Measurements from ENCODE around the gene C1orf50. TPM values are rescaled to one million over a fixed set of nuclear protein-coding genes. Genes with fewer than 3 reads are reported as not detected.
A peak's percentile ranks its signal among the peaks of the same experiment; 100 is the strongest.

C1orf50 gene
- total RNA-seq, 1 donor from 2014 or later: 12.0 TPM

DNA sequence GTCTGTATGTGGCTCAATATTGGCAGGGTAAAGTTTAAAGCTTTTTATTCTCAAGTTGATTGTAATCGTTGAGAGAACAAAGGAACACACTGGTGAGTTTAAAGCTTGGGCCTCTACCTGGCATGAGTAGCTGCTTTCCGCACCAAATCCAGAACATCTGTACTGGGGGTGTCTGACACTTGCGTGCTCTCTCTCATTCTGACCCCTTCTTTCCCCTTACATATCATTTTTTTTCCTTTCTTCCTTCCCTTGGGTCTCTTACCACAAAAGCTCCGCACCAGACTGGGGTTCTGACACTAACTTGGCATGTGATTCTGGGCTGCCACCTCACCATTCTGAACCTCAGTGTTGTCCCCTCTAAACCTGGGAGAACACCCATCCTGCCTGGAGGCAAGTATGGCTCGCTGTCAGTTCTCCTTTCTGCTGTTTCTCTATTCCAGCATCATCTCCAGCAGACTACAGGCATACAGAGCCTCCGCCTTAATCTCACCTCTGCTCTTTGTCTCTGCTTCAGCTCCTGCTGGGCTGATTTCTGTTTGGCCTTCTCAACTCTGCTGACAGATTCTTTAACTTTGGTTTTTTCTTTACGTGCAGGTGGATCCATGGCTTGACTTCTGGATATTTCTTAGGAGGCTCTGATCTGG, 49.0 kb downstream of the C1orf50 start:
- H3K36me3 Mint-ChIP-seq (ENCODE audit: insufficient read depth): peaks cover 16% of the 10 kb centered on the region

DNA sequence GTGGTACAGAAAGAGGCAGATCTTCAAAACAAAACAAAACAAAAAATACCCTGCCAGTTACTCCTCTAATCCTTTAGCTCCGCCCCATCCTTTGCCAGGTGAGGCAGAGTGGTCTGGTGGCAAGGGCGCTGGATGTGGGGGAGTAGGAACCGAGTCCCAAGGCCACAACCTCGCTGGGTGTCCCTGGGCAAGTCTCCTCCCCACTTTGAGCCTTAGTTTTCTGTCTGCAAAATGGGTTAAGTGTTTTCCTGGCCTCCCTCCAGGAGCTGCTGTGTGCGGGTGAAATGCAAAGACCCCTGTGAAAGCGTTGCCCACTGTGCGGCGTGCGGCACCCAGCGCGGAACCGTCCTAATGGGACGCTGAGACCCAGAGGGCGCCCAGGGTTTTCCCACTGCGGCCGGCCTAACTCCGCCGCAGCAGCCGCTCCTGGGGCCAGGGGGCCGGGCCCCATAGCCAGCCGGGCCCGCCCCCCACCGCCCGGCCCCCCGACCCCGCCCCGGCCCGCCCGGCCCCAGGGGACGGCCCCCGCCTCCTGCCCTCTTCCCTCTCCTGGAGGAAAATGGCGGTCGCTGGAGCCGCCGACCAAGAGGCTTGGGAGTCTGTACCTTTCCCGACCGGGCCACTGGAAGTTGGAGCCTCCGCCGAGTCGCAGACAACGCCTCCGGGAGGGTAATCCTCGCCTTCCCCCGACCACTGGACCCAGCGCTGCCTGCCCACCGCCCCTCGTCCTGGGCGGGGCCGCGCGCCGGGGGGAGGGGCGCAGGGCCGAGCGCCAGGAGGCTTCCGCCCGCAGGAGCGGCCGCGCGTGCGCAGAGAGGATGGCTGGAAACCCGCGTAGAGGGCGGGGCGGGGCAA, 49.8 kb downstream of the C1orf50 start, which contains the start of the genes ERMAP and SVBP:
Gene ERMAP (plus strand): TSS at position 538 of the 855 bp plus-strand sequence. CDS start 13,327 bp downstream, outside the sequence.
Gene SVBP (minus strand): TSS at position 813 of the 855 bp plus-strand sequence. CDS start 853 bp downstream, outside the sequence.
- TF ChIP-seq, protein P1, sequence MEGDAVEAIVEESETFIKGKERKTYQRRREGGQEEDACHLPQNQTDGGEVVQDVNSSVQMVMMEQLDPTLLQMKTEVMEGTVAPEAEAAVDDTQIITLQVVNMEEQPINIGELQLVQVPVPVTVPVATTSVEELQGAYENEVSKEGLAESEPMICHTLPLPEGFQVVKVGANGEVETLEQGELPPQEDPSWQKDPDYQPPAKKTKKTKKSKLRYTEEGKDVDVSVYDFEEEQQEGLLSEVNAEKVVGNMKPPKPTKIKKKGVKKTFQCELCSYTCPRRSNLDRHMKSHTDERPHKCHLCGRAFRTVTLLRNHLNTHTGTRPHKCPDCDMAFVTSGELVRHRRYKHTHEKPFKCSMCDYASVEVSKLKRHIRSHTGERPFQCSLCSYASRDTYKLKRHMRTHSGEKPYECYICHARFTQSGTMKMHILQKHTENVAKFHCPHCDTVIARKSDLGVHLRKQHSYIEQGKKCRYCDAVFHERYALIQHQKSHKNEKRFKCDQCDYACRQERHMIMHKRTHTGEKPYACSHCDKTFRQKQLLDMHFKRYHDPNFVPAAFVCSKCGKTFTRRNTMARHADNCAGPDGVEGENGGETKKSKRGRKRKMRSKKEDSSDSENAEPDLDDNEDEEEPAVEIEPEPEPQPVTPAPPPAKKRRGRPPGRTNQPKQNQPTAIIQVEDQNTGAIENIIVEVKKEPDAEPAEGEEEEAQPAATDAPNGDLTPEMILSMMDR (IDR thresholded peaks at IDR 0.05; ENCODE audit: unreplicated experiment): no peak
- Mint-ChIP-seq H3K27ac (peak within 1 kb of the TSS; percentile 97), H3K36me3 (ENCODE audit: insufficient read depth) (peaks cover 11% of the 10 kb centered on the region), H3K9me3 (ENCODE audit: low read depth) (no peaks in the 10 kb centered on the region), H3K4me1 (ENCODE audit: low read depth) (peaks cover 9% of the 10 kb centered on the region), H3K4me3 (ENCODE audit: low read depth) (peak within 1 kb of the TSS; percentile 84), H3K27me3 (no peaks in the 10 kb centered on the region)
- peak; percentile 95 for DNase-seq (ENCODE audit: low spot score, unreplicated experiment)

More for the DNA sequence above, 49.0 kb downstream of the C1orf50 start:
- DNase-seq (ENCODE audit: low spot score, unreplicated experiment): no peak
- H3K27ac Mint-ChIP-seq: peak overlapping the region; percentile 97
- TF ChIP-seq, protein P1 (IDR thresholded peaks at IDR 0.05; ENCODE audit: unreplicated experiment): no peak
- H3K9me3 Mint-ChIP-seq (ENCODE audit: low read depth): no peaks in the 10 kb centered on the region
- H3K4me3 Mint-ChIP-seq (ENCODE audit: low read depth): peak overlapping the region; percentile 84
- H3K27me3 Mint-ChIP-seq: no peaks in the 10 kb centered on the region
- peaks cover 9% of the 10 kb centered on the region for H3K4me1 Mint-ChIP-seq (ENCODE audit: low read depth)

DNA sequence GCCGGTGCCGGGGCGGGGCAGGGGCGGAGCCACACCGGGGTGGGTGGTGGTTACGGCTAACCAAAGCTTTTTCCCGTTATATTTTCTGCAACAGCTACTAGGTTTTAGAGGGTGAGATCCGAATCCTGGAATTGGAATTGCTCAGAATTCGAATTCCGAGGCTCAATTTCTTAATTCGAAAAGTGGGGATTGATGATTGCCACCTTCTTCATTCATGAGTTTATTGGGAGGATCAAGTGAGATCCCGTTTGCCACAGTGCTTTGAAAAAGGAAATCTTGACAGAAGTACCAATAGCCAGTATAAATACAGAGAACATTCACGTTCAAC, 50.4 kb downstream of the C1orf50 start:
- peaks cover 9% of the 10 kb centered on the region for H3K4me1 Mint-ChIP-seq (ENCODE audit: low read depth)
- H3K27ac Mint-ChIP-seq: no peak overlapping the region

DNA sequence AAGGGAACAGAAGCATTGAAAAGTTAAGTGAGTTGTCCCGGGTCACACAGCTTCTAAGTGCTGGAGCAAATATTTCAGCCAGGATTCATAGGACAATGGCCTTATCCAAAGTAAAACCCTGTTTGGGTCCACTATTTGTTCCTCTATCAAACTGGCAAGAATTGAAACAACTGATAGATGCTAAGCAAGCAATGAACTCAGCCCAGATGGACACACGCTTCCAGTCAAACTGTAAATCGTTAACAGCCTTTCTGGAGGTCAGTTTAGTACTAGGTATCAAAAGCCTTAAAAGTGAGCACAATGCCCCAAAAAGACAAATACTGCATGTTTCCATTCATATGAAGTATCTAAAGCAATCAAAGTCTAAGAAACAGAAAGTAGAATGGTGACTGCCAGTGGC, 50.9 kb downstream of the C1orf50 start:
- TF ChIP-seq, protein P1 (IDR thresholded peaks at IDR 0.05; ENCODE audit: unreplicated experiment): no peak
- no peak for DNase-seq (ENCODE audit: low spot score, unreplicated experiment)
- Mint-ChIP-seq H3K4me3 (ENCODE audit: low read depth) (peak overlapping the region; percentile 12), H3K27me3 (no peaks in the 10 kb centered on the region), H3K9me3 (ENCODE audit: low read depth) (no peaks in the 10 kb centered on the region), H3K36me3 (ENCODE audit: insufficient read depth) (peaks cover 11% of the 10 kb centered on the region), H3K27ac (no peak overlapping the region), H3K4me1 (ENCODE audit: low read depth) (peaks cover 12% of the 10 kb centered on the region)

More for the DNA sequence above, 50.4 kb downstream of the C1orf50 start:
- Mint-ChIP-seq H3K9me3 (ENCODE audit: low read depth) (no peaks in the 10 kb centered on the region), H3K4me3 (ENCODE audit: low read depth) (peak overlapping the region; percentile 43), H3K27me3 (no peaks in the 10 kb centered on the region), H3K36me3 (ENCODE audit: insufficient read depth) (peaks cover 11% of the 10 kb centered on the region)
- DNase-seq (ENCODE audit: low spot score, unreplicated experiment): no peak
- TF ChIP-seq, protein P1 (IDR thresholded peaks at IDR 0.05; ENCODE audit: unreplicated experiment): no peak

DNA sequence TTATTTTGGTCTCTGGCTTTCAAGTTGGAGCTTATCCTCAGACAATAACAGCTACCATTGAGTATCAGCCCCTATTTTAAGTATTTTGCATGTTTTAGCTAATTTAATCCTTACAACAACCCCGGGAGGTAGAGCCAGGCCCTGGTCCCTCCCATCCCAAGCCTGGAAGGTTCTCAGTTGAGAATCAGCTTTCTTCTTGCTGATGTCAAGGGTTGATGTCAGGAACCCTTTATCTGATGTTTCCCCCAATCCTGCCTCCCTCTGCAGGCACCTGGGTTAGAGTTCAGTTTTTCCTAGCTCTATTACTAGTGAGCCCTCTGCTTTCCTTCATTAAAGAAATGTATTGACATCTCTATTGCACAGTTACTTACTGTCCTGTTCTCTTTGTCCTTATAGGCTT, 53.8 kb downstream of the C1orf50 start:
- Mint-ChIP-seq H3K36me3 (ENCODE audit: insufficient read depth) (peaks cover 2% of the 10 kb centered on the region), H3K9me3 (ENCODE audit: low read depth) (no peaks in the 10 kb centered on the region), H3K4me3 (ENCODE audit: low read depth) (no peak overlapping the region), H3K4me1 (ENCODE audit: low read depth) (peaks cover 27% of the 10 kb centered on the region), H3K27me3 (no peaks in the 10 kb centered on the region), H3K27ac (no peak overlapping the region)
- TF ChIP-seq, protein P1 (IDR thresholded peaks at IDR 0.05; ENCODE audit: unreplicated experiment): no peak
- no peak for DNase-seq (ENCODE audit: low spot score, unreplicated experiment)
